T-helper 9 cell (primary cell): Measurements from ENCODE around the gene CAPN2.

Source experiments
- DNase-seq: peaks from one replicate; pipeline ENCODE4 v3.0.0-alpha.2; 2020

CAPN2 gene

GRCh38 chr1:223763881-223764280 is 51.5 kb downstream of the CAPN2 start:
- no peak for DNase-seq

DNA sequence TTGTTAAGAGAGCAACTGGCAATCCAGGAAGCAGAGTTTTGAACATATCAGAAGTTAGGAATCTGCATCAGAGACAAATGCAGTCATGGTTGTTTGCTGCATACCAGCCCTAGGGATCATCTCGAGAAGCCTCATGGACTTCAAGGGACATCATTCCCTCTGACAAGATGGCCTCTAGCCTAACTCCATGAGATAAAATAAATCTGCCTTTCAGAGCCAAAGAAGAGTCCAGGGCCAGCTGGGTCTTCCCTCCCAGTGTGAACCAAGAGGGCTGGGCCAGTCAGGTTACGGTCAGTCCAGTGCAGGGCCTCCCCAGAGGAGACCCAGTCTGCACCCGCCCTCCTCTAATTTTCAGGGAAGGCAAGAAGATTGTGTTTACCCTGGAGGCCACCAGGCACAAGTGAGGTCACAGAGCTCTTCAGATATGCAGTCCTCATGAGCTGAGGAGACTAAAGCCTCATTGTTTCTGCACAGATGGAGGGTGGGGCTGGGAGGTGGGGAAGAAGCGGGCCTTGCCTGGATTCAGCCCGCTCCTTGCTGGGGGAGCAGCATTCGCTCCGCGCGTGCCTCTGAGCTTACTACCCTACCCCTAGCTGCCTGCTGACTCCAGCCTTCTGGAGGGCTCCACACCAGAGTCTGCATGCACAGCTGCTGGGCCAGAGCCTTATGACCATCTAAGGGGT is 52.8 kb downstream of the CAPN2 start:
- no peak for DNase-seq

DNA sequence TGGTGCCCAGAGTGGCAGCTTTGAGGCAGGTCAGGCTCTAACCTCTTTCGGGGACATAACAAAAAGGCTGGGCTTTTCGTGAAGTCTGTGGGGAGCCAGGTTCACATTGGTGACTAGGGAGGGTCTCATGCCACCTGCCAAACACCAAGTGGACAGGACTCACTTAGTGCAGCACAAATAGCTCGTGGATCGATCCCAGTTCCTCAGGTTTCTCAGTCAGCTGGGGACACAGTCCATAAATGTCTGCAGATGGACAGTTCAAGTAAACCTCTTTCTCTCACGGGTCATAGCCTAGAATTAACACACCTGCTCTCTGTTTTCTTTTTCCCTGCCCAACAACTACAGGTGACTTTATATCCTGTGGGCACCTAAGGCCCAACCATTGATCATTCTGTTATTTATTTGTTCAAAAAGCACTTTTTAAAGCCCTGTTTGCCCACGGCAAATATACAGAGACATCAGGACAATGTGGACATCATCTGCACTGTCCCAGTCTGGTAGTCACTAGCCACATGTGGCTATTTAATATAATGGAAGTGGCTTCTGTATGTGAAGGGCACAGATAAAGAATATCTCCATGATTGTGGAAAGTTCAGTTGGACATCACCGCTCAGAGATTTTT is 53.5 kb downstream of the CAPN2 start:
- no peak for DNase-seq

GRCh38 chr1:223770621-223771315 is 58.4 kb downstream of the CAPN2 start:
- no peak for DNase-seq

DNA sequence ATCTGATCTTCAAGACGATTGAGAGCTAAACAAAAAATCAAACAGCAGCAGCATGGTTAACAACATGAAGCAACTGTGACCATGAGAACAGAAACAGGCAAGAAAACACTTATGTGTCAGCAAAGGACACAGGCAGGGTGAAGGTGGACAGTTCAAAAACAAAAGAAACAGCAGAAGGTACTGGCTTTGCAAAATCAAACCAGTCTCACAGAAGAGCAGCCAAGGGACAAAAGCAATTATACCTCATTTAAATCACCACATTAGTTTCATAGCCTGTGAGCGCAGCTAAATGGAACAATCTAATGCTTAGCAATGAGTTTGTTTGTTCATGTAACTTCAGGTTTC is 59.1 kb downstream of the CAPN2 start:
- no peak for DNase-seq

DNA sequence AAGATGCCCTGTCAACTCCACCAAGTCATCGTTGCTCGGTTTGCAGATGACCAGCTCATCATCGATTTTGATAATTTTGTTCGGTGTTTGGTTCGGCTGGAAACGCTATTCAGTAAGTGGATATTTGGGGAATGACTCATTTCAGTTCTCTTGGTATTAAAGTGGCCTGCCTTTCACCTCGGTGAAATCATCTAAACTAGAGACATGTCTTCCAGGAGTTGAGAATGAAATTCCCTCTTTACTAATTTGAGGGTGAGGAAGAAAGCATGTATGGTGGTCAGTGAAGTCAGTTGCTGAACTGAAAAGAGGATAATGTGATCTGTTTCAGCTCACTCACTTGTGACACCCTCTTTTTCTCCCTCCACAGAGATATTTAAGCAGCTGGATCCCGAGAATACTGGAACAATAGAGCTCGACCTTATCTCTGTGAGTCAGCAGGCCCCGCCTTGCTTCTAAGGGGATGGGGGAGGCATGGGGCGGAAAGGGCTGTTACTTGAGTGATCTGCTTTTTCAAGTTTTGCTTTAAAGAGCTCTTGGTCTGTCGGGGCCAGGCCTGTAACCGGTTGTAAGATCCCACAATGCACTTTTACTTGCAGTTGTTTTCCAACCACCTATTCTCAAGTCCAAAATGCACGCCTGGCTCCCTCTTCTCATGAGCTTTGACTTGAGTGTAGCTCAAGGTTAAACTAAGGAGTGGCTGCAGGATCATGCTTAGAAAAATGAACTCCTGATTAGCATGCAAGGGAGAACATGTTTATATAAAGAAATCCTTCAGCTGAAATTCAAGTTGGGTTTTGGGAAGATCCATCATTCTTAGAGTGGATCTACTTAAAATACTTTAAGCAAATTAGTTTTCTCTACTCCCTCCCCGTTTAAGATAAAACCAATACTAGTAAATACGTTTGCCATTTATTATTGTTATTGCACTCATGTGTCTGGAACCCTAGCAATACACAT is 59.8 kb downstream of the CAPN2 start:
- no peak for DNase-seq

GRCh38 chr1:223772771-223773160 is 60.4 kb downstream of the CAPN2 start:
- DNase-seq: no peak

DNA sequence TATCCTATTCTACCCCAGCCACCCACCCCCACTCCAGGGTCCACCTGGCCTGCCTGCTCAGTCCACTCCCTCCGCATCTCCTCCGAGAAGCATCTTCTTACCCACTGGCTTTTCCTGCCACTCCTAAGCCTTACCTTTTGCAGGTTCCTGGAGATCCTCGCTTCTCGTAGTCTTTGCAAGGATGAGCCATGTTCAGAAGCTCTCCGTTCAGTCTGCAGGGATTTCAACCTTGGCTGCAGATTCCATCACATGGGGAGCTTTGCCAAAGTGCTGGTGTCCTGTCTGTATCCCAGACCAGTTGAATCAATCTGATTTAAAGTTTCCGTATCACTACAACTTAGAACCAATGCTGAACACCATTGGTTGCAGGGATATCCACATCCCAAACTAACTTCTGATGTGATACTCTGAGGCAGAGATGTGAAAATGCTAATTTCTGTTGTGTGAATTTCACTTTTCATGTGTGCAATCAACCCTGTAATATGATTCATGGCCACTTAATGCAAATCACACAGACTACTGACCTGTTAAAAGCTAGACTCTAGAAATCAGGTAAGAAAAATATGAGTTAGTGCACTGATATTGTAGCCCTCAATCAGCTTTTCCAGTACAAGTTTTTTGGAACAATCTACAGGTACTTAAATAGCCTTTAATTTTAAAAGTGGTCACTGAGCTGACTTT is 61.9 kb downstream of the CAPN2 start:
- DNase-seq: no peak

DNA sequence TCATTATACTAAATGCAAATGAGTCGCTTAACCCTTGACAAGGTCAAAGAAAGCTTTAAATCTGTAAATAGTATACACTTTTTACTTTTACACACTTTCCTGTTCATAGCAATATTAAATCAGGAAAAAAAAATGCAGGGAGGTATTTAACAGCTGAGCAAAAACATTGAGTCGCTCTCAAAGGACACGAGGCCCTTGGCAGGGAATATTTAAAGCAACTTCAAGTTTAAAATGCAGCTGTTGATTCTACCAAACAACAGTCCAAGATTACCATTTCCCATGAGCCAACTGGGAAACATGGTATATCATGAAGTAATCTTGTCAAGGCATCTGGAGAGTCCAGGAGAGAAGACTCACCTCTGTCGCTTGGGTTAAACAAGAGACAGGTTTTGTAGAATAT is 62.7 kb downstream of the CAPN2 start:
- no peak for DNase-seq

- no peak for DNase-seq
Observed at GRCh38 chr1:223775711-223776074, 63.4 kb downstream of the CAPN2 start.

- DNase-seq: no peak
Observed at GRCh38 chr1:223776075-223776814, 63.9 kb downstream of the CAPN2 start.

DNA sequence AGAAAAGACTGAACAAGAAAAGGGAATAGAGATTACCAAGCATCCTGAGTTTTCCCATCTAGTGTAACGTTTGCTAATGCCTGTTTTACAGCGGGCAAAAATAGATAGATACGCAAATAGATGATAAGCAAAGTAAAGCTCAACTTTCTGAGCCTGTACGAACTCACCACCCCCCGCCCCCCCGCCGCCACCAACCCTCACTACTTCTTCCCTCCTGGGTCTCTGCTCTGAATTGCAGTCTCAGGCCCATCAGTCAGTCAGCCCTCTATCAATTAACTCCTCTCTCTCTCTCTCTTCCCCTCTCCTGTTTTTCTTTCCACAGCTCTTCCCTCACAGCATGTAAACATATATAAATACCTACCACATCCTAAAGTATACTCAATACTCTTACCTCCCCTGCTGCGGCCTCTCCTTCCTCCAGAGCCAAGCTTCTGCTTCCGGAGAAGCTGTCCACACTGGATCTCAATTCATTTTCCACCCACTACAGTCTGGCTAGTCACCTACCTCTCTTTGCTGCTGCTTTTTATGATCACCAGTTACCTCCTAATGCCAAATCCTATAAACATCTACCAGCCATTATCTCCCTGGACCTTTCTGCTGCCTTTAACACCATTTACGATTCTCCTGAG is 64.6 kb downstream of the CAPN2 start:
- no peak for DNase-seq

GRCh38 chr1:223780318-223780717 is 68.0 kb downstream of the CAPN2 start:
- DNase-seq: no peak

DNA sequence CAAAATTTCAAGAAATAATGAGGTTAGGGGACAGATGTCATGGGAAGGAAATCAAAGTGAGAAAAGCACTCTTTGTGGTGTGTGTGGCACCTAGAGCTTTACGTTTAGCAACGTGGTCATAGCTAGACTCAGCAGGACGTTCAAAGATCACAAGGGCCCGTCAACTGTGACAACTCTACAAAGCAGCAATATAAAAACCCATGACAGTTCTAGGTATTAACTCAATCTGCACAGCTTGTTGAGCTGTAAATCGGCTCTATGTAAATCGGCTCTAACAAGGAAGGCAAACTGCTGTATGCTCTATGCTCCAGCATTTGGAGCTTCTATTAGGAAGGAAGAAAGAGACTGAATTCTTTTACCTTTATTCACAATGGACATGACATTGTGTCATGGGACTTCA is 68.6 kb downstream of the CAPN2 start:
- no peak for DNase-seq

DNA sequence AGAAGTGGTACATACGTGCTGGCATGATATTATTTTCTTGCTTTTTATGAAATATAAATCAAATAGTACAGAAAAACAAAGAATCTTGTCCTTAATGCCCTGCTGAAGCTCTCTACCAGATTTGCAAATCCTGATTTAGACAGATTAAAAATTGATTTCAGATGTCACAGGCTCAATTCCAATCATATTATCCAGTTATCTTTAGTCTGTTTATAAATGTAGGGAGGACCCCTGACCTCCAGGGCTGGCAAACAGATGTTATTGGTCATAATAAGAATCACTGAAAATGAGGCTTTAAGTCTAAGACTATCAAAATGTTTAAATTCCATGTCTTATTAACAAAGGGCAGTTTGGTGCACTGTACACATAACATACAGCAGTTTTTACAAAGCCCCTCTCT is 71.3 kb downstream of the CAPN2 start:
- no peak for DNase-seq

DNA sequence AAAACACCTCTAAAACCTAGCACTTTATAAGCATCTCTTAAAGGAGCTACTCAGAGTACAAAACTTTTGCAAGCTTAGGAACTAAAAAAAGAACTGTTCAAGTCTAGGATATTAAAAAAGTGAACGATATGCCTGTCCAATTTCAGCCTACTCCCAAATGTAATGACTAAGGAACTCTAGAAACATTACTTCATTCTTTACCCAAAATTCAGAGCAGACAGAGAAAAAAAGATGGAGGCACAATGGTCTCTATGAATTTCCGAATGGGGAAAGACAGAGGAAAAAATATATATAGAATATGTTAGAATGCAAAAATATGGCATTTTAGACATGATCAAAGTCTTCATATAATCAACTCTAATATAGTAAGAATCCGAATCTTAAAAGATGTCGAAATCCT is 72.2 kb downstream of the CAPN2 start:
- DNase-seq: no peak

- DNase-seq: no peak
Observed at GRCh38 chr1:223785808-223786207, 73.5 kb downstream of the CAPN2 start.

GRCh38 chr1:223788746-223789415 is 76.5 kb downstream of the CAPN2 start:
- no peak for DNase-seq

DNA sequence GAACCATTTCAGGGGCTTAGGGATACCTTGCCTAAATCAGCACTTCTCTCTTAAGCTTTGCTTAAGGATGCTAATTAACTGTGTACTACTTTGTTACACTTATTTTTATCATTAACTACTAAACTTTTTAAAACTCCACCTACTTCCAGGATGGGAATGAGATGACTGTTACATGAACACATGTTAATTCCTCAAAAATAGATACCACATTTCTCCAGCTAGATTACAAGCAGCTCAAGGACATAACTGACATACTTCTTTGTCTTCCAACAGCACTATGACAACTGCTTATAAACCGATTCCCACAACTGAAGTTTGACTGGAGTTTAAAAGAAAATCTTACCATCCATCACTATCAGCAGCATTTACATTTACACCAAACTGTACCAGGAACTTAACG is 79.7 kb downstream of the CAPN2 start:
- DNase-seq: no peak

DNA sequence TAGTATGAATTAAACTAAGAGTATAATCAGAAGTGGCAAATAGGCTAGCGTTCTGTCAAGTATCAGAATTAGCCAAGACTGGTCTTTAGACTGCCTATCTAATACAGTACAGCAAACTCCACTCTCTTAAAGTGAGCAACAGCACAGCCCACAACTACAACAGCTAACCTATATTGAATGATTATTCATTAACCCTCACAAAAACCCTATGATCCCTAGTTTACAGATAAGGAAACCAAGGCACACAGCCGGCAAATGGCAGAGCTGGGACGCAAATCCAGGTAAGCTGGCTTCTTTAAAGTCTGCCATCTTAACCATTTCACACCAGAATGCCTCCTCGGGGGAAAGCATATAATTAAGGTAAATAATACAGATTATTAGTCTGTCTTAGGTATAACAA is 81.4 kb downstream of the CAPN2 start:
- DNase-seq: no peak
